Measurements from ENCODE around the gene RFX4. TPM values are rescaled to one million over a fixed set of nuclear protein-coding genes. Genes with fewer than 3 reads are reported as not detected.

RFX4 gene
- total and polyA plus RNA-seq, 9 of the 15 experiments (the other 6 are each of a cell fraction or from before 2014, with no cell fraction given) = not detected

DNA sequence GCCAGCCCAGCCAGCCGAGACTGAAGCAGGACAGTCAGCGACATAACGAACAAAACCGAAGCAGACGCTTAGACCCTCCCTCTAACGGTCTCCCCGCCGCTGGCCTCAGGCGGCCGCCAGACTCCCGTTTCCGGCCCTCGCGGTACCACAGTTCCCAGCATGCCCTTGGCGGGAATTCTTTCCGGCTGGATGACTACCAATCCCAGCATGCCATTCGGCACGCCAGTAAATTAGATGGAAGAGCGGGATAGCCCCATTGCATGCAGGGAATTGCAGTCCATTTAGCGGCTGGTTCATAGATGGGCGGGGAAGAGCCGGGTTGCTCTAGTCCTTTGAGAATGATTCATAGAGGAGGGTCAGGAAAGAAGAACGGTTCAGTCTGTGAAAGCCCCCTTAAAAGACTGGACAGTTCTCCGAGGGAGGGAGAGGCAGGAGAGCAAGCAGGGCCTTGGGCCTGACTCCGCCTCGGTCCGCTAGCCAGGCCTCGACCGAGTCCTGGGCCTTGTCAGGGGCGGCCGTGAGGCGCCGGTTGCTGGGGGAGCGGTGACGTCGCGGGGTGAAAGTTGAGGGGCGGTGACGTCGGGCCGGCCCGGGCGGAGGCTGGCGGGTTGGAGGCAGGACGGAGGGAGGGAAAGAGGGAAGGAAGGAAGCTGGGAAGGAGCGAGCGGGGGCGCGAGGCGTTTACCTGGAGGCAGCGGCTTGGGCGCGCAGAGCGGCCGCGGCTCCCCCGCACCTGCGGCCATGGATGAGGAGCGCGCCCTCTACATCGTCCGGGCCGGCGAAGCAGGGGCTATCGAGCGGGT, 191.4 kb downstream of the RFX4 start, which contains the start of gene RIC8B (continued):
- TF ChIP-seq NFIX (CRISPR knock-in tag; IDR thresholded peaks at IDR 0.05; ENCODE audit: low read depth) = no peak
- TF ChIP-seq, protein P1, sequence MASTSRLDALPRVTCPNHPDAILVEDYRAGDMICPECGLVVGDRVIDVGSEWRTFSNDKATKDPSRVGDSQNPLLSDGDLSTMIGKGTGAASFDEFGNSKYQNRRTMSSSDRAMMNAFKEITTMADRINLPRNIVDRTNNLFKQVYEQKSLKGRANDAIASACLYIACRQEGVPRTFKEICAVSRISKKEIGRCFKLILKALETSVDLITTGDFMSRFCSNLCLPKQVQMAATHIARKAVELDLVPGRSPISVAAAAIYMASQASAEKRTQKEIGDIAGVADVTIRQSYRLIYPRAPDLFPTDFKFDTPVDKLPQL (IDR thresholded peaks at IDR 0.05; ENCODE audit: extremely low read depth, insufficient read length) = peak; percentile 57
- TF ChIP-seq ZNF384 (IDR thresholded peaks at IDR 0.05; ENCODE audit: low read depth, low read length) = no peak
- TF ChIP-seq SPI1 (IDR thresholded peaks at IDR 0.05; ENCODE audit: borderline replicate concordance, low read depth, low read length) = no peak
- TF ChIP-seq GABPB2 (CRISPR knock-in tag; conservative IDR thresholded peaks at IDR 0.05) = no peak
- TF ChIP-seq NR2C1 (IDR thresholded peaks at IDR 0.05) = peak; percentile 97
- peak; percentile 98 for TF ChIP-seq NR2C1 (tag; IDR thresholded peaks at IDR 0.05)
- TF ChIP-seq CHD1 (IDR thresholded peaks at IDR 0.05; ENCODE audit: low read length) = no peak
- 0 out of 2 replicates have a peak, but pooled peaks have one; percentile 18 for TF ChIP-seq ZNF584 (CRISPR knock-in tag; IDR thresholded peaks at IDR 0.05; ENCODE audit: low read depth)
- no peak for TF ChIP-seq FOXK2 (conservative IDR thresholded peaks at IDR 0.05 in 1 of 2, IDR thresholded peaks at IDR 0.05 in 1 of 2; ENCODE audit: low read depth in 2 of 2)
- TF ChIP-seq, protein P2, sequence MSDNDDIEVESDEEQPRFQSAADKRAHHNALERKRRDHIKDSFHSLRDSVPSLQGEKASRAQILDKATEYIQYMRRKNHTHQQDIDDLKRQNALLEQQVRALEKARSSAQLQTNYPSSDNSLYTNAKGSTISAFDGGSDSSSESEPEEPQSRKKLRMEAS (CRISPR knock-in tag; IDR thresholded peaks at IDR 0.05) = peak; percentile 57
- TF ChIP-seq POLR3A (IDR thresholded peaks at IDR 0.05; ENCODE audit: borderline replicate concordance, extremely low read depth, insufficient read depth, insufficient read length) = no peak
- TF ChIP-seq TAL1 (IDR thresholded peaks at IDR 0.05) = no peak
- TF ChIP-seq, protein P3, sequence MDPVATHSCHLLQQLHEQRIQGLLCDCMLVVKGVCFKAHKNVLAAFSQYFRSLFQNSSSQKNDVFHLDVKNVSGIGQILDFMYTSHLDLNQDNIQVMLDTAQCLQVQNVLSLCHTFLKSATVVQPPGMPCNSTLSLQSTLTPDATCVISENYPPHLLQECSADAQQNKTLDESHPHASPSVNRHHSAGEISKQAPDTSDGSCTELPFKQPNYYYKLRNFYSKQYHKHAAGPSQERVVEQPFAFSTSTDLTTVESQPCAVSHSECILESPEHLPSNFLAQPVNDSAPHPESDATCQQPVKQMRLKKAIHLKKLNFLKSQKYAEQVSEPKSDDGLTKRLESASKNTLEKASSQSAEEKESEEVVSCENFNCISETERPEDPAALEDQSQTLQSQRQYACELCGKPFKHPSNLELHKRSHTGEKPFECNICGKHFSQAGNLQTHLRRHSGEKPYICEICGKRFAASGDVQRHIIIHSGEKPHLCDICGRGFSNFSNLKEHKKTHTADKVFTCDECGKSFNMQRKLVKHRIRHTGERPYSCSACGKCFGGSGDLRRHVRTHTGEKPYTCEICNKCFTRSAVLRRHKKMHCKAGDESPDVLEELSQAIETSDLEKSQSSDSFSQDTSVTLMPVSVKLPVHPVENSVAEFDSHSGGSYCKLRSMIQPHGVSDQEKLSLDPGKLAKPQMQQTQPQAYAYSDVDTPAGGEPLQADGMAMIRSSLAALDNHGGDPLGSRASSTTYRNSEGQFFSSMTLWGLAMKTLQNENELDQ (CRISPR knock-in tag; IDR thresholded peaks at IDR 0.05; ENCODE audit: borderline replicate concordance) = no peak
- peak; percentile 83; the same call in 1 of the 2 replicates for TF ChIP-seq BACH1 (tag; IDR thresholded peaks at IDR 0.05)
- no peak for TF ChIP-seq ZNF3 (CRISPR knock-in tag; IDR thresholded peaks at IDR 0.05)
